ENCODE data around the gene TMEM248. TPM values are rescaled to one million over a fixed set of nuclear protein-coding genes. Genes with fewer than 3 reads are reported as not detected.

The TMEM248 gene
- total and polyA plus RNA-seq, 2 experiments from 2014 or later, result 40.2 to 73.7 TPM

DNA sequence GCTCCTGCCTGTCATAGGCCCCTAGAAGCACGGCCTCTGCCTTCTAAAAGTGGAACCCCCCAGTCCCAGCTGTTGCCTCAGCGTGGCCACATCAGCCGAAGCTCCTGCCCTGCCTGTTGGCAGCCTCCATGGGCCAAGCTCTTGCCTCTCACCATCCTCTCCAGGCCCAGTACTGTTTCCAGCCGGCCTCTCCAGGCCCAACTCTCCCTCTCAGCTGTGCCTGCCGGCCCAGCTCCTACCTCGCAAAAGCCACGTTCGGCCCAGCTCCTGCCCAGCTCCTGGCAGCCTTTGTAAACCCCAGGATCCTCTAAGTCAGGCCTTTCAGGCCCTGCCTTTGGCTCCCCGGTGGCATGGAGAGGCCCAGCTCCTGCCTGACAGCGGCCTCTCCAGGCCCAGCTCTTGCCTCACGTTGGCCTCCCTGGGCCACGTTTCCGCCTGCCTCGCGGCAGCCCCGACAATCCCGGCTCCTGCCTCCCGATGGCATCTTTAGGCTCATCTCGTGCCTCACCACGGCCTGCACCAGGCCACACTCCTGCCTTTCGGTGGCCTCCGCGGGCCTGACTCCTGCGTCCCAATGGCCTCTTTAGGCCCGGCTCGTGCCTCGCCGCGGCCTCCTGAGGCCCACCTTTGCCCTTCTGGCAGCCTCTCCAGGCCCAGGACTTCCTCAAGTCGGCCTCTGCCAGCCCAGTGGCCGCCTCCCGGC is 17.5 kb upstream of the TMEM248 start:
- TF ChIP-seq CTCF (conservative IDR thresholded peaks at IDR 0.05; ENCODE audit: low read depth in 2 of 2) (no peak), POLR2AphosphoS5 (IDR thresholded peaks at IDR 0.05; ENCODE audit: low read depth) (no peak), NANOG (IDR thresholded peaks at IDR 0.05; ENCODE audit: borderline replicate concordance) (no peak), CREB1 (CRISPR knock-in tag; IDR thresholded peaks at IDR 0.05; ENCODE audit: low read depth) (no peak), STAT1 (IDR thresholded peaks at IDR 0.05; ENCODE audit: unreplicated experiment) (no peak), ZNF331 (CRISPR knock-in tag; IDR thresholded peaks at IDR 0.05; ENCODE audit: low read depth) (no peak), JUNB (IDR thresholded peaks at IDR 0.05; ENCODE audit: unreplicated experiment) (no peak), ZNF114 (CRISPR knock-in tag; IDR thresholded peaks at IDR 0.05) (no peak), ZNF462 (CRISPR knock-in tag; IDR thresholded peaks at IDR 0.05) (no peak), EZH2phosphoT487 (IDR thresholded peaks at IDR 0.05; ENCODE audit: unreplicated experiment) (no peak)
- no peaks in the 10 kb centered on the region for H3K4me1 ChIP-seq (ENCODE audit: insufficient read depth)
- H3F3A ChIP-seq (replicated peaks; ENCODE audit: low read depth), result no peaks in the 10 kb centered on the region
- H3K27me3 Mint-ChIP-seq (ENCODE audit: insufficient read depth, low read depth, poor library complexity), result peaks cover 2% of the 10 kb centered on the region
- no peak overlapping the region for H3K4me3 ChIP-seq
- H3K4me1 Mint-ChIP-seq, result no peaks in the 10 kb centered on the region; the same call in 2 of the 3 replicates
- no peak overlapping the region for H2AFZ ChIP-seq
- no peaks in the 10 kb centered on the region for H3K36me3 ChIP-seq (ENCODE audit: insufficient read depth)
- H3K9me2 ChIP-seq (ENCODE audit: insufficient read depth), result no peaks in the 10 kb centered on the region
- H3K4me3 Mint-ChIP-seq, result no peak overlapping the region
- no peak overlapping the region for H3K27ac ChIP-seq (ENCODE audit: low read depth)
- H3K27ac Mint-ChIP-seq, result no peak overlapping the region
- H3K4me2 ChIP-seq, result no peak overlapping the region
- no peak for DNase-seq (ENCODE audit: low spot score)
- H3K79me2 ChIP-seq (replicated peaks; ENCODE audit: insufficient read depth), result no peaks in the 10 kb centered on the region
- H3K27me3 ChIP-seq (ENCODE audit: insufficient read depth), result no peaks in the 10 kb centered on the region
- no peaks in the 10 kb centered on the region; the same call in 1 of the 3 replicates for H3K9me3 Mint-ChIP-seq
- H3K36me3 Mint-ChIP-seq (ENCODE audit: low read depth), result peaks cover 24% of the 10 kb centered on the region; the same call in 2 of the 3 replicates
- no peaks in the 10 kb centered on the region for H4K20me1 ChIP-seq (replicated peaks; ENCODE audit: insufficient read depth)
- no peak for ATAC-seq
